Osteocyte (in vitro differentiated cells): ENCODE results near the gene DHRS13. TPM values are rescaled to one million over a fixed set of nuclear protein-coding genes. Genes with fewer than 3 reads are reported as not detected.

Source experiments
- DNase-seq: peaks from one replicate; pipeline ENCODE4 v3.0.0; 2021; ENCODE audit warnings: mixed read lengths; ENCODE audit not compliant: unreplicated experiment; ENCODE audit errors: extremely low spot score
- H3K27ac Mint-ChIP-seq: one replicate; pipeline ENCODE4 v1.8.0; 2021; ENCODE audit warnings: mild to moderate bottlenecking, mixed read lengths; ENCODE audit not compliant: unreplicated experiment
- H3K27me3 Mint-ChIP-seq: one replicate; pipeline ENCODE4 v1.8.0; 2021; ENCODE audit warnings: mixed read lengths; ENCODE audit not compliant: unreplicated experiment
- H3K36me3 Mint-ChIP-seq: one replicate; pipeline ENCODE4 v1.8.0; 2021; ENCODE audit warnings: mixed read lengths; ENCODE audit not compliant: unreplicated experiment
- H3K4me1 Mint-ChIP-seq: one replicate; pipeline ENCODE4 v1.8.0; 2021; ENCODE audit warnings: mixed read lengths; ENCODE audit not compliant: unreplicated experiment
- H3K4me3 Mint-ChIP-seq: one replicate; pipeline ENCODE4 v1.8.0; 2021; ENCODE audit warnings: mild to moderate bottlenecking, moderate library complexity, mixed read lengths; ENCODE audit not compliant: unreplicated experiment
- H3K9me3 Mint-ChIP-seq: one replicate; pipeline ENCODE4 v1.8.0; 2021; ENCODE audit warnings: mixed read lengths; ENCODE audit not compliant: unreplicated experiment
- CTCF ChIP-seq: fragments of 200-600 bp; sonication (generic); IDR thresholded peaks from 2 replicates; pipeline ENCODE4 v1.5.0; 2021; ENCODE audit warnings: antibody characterized with exemption, mild to moderate bottlenecking, moderate library complexity
- total RNA-seq: library from RNA; stranded (reverse); gene quantifications from 2 replicates; pipeline ENCODE4 v1.2.1, GENCODE V29; 2021

The DHRS13 gene
- total RNA-seq, 1 donor from 2014 or later, result 10.7 TPM

- H3K27me3 Mint-ChIP-seq, result no peaks in the 10 kb centered on the region
- no peak for DNase-seq
- H3K9me3 Mint-ChIP-seq, result no peaks in the 10 kb centered on the region
- peak overlapping the region; percentile 84 for H3K4me3 Mint-ChIP-seq
- peaks cover 27% of the 10 kb centered on the region for H3K4me1 Mint-ChIP-seq
- no peak for TF ChIP-seq CTCF
- peak overlapping the region; percentile 25 for H3K27ac Mint-ChIP-seq
- H3K36me3 Mint-ChIP-seq, result peaks cover 3% of the 10 kb centered on the region
Observed at GRCh38 chr17:28901866-28902818, 737 bp downstream of the DHRS13 start.

GRCh38 chr17:28900986-28901726, 1.7 kb downstream of the DHRS13 start:
- no peaks in the 10 kb centered on the region for H3K27me3 Mint-ChIP-seq
- H3K4me3 Mint-ChIP-seq, result peak overlapping the region; percentile 84
- H3K9me3 Mint-ChIP-seq, result no peaks in the 10 kb centered on the region
- peaks cover 34% of the 10 kb centered on the region for H3K4me1 Mint-ChIP-seq
- no peak overlapping the region for H3K27ac Mint-ChIP-seq
- peaks cover 2% of the 10 kb centered on the region for H3K36me3 Mint-ChIP-seq
- no peak for TF ChIP-seq CTCF
- no peak for DNase-seq

- peak overlapping the region; percentile 11 for H3K4me3 Mint-ChIP-seq
- H3K4me1 Mint-ChIP-seq, result peaks cover 38% of the 10 kb centered on the region
- no peaks in the 10 kb centered on the region for H3K27me3 Mint-ChIP-seq
- no peaks in the 10 kb centered on the region for H3K9me3 Mint-ChIP-seq
- DNase-seq, result no peak
- H3K27ac Mint-ChIP-seq, result peak overlapping the region; percentile 50
- no peaks in the 10 kb centered on the region for H3K36me3 Mint-ChIP-seq
- TF ChIP-seq CTCF, result no peak
Observed at GRCh38 chr17:28899212-28899815, 3.6 kb downstream of the DHRS13 start.

- Mint-ChIP-seq H3K36me3 (no peaks in the 10 kb centered on the region), H3K4me1 (peaks cover 39% of the 10 kb centered on the region), H3K27ac (no peak overlapping the region), H3K27me3 (no peaks in the 10 kb centered on the region), H3K9me3 (no peaks in the 10 kb centered on the region), H3K4me3 (peak overlapping the region; percentile 88)
- TF ChIP-seq CTCF, result no peak
- DNase-seq, result no peak
Observed at GRCh38 chr17:28898527-28898955, 4.3 kb downstream of the DHRS13 start.
